ENCODE results near the gene DSCAML1.

DSCAML1 gene

GRCh38 chr11:117549417-117549816 lies 247.6 kb downstream of the DSCAML1 start:
- no peak for TF ChIP-seq CTCF (IDR thresholded peaks at IDR 0.05; ENCODE audit: control insufficient read depth, insufficient read depth, low read depth, low read length, missing control alignments)
- no peak for DNase-seq (ENCODE audit: low read depth)
- H3K4me3 ChIP-seq (ENCODE audit: control insufficient read depth, low read depth, low read length) = no peak overlapping the region

GRCh38 chr11:117548876-117549275 lies 248.1 kb downstream of the DSCAML1 start:
- H3K4me3 ChIP-seq (ENCODE audit: control insufficient read depth, low read depth, low read length) = no peak overlapping the region
- DNase-seq (ENCODE audit: low read depth) = no peak
- TF ChIP-seq CTCF (IDR thresholded peaks at IDR 0.05; ENCODE audit: control insufficient read depth, insufficient read depth, low read depth, low read length, missing control alignments) = no peak

DNA sequence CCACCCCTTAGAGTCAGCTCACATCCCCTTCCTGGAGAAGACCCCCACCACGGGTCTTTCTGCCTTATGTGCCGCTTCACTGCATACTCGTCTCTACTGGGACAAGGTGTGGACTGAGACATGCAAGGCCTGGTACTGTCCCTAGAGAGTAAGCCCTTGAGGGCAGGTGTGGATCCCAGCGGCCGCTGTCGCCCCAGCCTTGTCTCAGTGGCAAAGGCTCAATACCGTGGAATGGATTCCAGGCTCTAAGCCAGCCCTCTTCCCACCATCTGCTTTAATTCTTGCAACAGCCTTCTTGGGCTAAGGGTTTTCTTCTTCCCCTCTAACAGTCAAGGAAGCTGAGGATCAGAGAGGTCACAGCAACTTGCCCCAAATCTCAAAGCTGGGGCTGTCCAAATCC lies 249.1 kb downstream of the DSCAML1 start:
- no peak overlapping the region for H3K4me3 ChIP-seq (ENCODE audit: control insufficient read depth, low read depth, low read length)
- TF ChIP-seq CTCF (IDR thresholded peaks at IDR 0.05; ENCODE audit: control insufficient read depth, insufficient read depth, low read depth, low read length, missing control alignments) = no peak
- no peak for DNase-seq (ENCODE audit: low read depth)

- H3K4me3 ChIP-seq (ENCODE audit: control insufficient read depth, low read depth, low read length) = no peak overlapping the region
- TF ChIP-seq CTCF (IDR thresholded peaks at IDR 0.05; ENCODE audit: control insufficient read depth, insufficient read depth, low read depth, low read length, missing control alignments) = no peak
- DNase-seq (ENCODE audit: low read depth) = no peak
These were observed 249.7 kb downstream of the DSCAML1 start for GRCh38 chr11:117547195-117547850.

DNA sequence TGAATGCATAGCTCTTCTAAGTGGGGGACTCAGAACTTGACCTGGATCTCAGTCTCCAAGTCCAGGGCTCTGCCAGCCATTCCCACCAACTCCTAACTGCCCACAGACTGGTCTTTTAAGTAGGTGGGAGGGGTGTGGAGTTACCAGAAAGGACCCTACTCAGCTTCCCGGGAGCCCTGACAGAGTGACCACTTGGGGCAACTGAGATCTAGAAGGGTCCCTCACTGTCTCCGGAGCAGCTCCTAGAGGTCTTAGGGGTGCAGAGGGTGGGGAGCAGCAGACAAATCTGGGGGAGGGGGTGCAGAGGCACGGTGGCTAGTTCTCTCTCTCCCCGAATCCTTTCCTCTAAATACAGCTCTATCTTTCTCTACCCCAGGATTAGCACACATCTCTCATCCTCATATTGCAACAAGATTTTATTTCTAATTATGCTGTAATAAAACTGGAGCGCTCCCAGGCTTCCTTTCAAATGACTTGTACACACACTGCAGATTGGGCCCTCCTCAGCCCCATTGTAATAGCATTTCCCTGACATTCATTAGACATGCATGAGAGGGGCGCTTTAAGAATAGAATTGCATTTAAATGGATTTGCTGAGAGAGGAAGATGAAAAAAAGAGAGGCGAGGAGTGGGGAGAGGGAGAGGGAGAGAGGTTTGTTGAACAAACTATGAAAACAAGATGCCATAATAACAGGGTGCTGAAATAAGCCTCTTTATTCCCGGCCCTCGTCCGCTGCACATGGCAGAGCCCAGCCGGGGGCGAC lies 250.4 kb downstream of the DSCAML1 start:
- DNase-seq (ENCODE audit: low read depth) = no peak
- H3K4me3 ChIP-seq (ENCODE audit: control insufficient read depth, low read depth, low read length) = no peak overlapping the region

DNA sequence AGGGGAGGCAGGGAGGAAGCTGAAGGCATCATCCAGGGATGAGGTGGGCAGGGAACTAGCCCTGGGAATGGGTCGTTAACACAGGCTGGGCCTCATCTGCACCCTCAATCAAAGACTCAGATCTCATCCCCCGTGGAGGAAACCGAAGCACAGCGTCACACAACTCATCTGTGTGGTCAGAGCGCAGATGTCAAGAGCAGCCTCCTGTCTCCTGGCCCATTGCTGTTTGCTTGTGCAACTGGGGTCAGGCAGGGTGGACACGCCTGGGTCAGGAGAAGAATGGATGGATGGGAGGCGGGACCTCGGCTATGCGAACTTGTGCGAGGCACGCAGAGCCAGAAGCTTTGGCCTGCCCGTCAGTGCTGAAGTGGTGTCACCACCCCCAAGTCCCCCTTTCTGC lies 251.3 kb downstream of the DSCAML1 start:
- DNase-seq (ENCODE audit: low read depth) = no peak
- no peak for TF ChIP-seq CTCF (IDR thresholded peaks at IDR 0.05; ENCODE audit: control insufficient read depth, insufficient read depth, low read depth, low read length, missing control alignments)
- no peak overlapping the region for H3K4me3 ChIP-seq (ENCODE audit: control insufficient read depth, low read depth, low read length)

More for the DNA sequence above, 250.4 kb downstream of the DSCAML1 start:
- no peak for TF ChIP-seq CTCF (IDR thresholded peaks at IDR 0.05; ENCODE audit: control insufficient read depth, insufficient read depth, low read depth, low read length, missing control alignments)

Data from AG09309 (cell line).